Measurements from ENCODE around the gene JAKMIP2.

DNA sequence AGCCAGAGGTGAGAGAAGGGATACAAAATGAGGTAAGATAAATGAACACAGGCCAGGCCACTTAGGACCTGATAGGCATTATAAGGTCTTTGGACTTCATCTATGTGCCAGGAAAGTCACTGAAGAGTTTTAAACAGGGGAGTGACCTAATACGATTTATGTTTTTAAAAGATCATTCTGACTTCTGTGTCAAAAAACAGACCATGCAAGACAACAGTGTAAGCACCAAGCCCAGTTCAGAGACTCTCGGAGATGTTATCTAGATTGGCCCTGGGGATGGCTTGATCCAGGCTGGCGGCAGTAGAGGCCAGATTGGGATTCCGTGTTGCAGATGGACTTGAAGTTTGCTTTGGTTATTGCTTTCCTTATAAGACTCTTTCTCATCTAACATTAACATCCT is 229.6 kb downstream of the JAKMIP2 start:
- no peak for TF ChIP-seq EZH2phosphoT487 (IDR thresholded peaks at IDR 0.05; ENCODE audit: borderline replicate concordance)
- TF ChIP-seq, protein P1, sequence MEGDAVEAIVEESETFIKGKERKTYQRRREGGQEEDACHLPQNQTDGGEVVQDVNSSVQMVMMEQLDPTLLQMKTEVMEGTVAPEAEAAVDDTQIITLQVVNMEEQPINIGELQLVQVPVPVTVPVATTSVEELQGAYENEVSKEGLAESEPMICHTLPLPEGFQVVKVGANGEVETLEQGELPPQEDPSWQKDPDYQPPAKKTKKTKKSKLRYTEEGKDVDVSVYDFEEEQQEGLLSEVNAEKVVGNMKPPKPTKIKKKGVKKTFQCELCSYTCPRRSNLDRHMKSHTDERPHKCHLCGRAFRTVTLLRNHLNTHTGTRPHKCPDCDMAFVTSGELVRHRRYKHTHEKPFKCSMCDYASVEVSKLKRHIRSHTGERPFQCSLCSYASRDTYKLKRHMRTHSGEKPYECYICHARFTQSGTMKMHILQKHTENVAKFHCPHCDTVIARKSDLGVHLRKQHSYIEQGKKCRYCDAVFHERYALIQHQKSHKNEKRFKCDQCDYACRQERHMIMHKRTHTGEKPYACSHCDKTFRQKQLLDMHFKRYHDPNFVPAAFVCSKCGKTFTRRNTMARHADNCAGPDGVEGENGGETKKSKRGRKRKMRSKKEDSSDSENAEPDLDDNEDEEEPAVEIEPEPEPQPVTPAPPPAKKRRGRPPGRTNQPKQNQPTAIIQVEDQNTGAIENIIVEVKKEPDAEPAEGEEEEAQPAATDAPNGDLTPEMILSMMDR (conservative IDR thresholded peaks at IDR 0.05; ENCODE audit: low read length) = no peak
